ENCODE measurements around the gene RNGTT. TPM values are rescaled to one million over a fixed set of nuclear protein-coding genes. Genes with fewer than 3 reads are reported as not detected.

RNGTT gene
- total and polyA plus RNA-seq, 10 of the 15 experiments (the other 5 are each of a cell fraction or from before 2014, with no cell fraction given) = 7.7 to 30.4 (median 22.2) TPM

GRCh38 chr6:88650029-88650619, 313.3 kb downstream of the RNGTT start (continued):
- TF ChIP-seq, protein P1, sequence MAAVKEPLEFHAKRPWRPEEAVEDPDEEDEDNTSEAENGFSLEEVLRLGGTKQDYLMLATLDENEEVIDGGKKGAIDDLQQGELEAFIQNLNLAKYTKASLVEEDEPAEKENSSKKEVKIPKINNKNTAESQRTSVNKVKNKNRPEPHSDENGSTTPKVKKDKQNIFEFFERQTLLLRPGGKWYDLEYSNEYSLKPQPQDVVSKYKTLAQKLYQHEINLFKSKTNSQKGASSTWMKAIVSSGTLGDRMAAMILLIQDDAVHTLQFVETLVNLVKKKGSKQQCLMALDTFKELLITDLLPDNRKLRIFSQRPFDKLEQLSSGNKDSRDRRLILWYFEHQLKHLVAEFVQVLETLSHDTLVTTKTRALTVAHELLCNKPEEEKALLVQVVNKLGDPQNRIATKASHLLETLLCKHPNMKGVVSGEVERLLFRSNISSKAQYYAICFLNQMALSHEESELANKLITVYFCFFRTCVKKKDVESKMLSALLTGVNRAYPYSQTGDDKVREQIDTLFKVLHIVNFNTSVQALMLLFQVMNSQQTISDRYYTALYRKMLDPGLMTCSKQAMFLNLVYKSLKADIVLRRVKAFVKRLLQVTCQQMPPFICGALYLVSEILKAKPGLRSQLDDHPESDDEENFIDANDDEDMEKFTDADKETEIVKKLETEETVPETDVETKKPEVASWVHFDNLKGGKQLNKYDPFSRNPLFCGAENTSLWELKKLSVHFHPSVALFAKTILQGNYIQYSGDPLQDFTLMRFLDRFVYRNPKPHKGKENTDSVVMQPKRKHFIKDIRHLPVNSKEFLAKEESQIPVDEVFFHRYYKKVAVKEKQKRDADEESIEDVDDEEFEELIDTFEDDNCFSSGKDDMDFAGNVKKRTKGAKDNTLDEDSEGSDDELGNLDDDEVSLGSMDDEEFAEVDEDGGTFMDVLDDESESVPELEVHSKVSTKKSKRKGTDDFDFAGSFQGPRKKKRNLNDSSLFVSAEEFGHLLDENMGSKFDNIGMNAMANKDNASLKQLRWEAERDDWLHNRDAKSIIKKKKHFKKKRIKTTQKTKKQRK (IDR thresholded peaks at IDR 0.05; ENCODE audit: low read depth, low read length) = no peak
- TF ChIP-seq EZH2 (IDR thresholded peaks at IDR 0.05; ENCODE audit: borderline replicate concordance, control insufficient read depth, low read depth, low read length) (0 out of 2 replicates have a peak, but pooled peaks have one; percentile 28), SMAD1 (IDR thresholded peaks at IDR 0.05; ENCODE audit: low read depth, partially characterized antibody) (peak; percentile 93), ZBED1 (IDR thresholded peaks at IDR 0.05; ENCODE audit: borderline replicate concordance) (peak; percentile 92; the same call in 1 of the 2 replicates), SKIL (IDR thresholded peaks at IDR 0.05; ENCODE audit: low read depth, poor library complexity, severe bottlenecking) (peak; percentile 74), CREB1 (IDR thresholded peaks at IDR 0.05; ENCODE audit: low read depth) (0 out of 2 replicates have a peak, but pooled peaks have one; percentile 60), GATAD2B (conservative IDR thresholded peaks at IDR 0.05; ENCODE audit: low read depth) (peak; percentile 92)
- TF ChIP-seq, protein P2, sequence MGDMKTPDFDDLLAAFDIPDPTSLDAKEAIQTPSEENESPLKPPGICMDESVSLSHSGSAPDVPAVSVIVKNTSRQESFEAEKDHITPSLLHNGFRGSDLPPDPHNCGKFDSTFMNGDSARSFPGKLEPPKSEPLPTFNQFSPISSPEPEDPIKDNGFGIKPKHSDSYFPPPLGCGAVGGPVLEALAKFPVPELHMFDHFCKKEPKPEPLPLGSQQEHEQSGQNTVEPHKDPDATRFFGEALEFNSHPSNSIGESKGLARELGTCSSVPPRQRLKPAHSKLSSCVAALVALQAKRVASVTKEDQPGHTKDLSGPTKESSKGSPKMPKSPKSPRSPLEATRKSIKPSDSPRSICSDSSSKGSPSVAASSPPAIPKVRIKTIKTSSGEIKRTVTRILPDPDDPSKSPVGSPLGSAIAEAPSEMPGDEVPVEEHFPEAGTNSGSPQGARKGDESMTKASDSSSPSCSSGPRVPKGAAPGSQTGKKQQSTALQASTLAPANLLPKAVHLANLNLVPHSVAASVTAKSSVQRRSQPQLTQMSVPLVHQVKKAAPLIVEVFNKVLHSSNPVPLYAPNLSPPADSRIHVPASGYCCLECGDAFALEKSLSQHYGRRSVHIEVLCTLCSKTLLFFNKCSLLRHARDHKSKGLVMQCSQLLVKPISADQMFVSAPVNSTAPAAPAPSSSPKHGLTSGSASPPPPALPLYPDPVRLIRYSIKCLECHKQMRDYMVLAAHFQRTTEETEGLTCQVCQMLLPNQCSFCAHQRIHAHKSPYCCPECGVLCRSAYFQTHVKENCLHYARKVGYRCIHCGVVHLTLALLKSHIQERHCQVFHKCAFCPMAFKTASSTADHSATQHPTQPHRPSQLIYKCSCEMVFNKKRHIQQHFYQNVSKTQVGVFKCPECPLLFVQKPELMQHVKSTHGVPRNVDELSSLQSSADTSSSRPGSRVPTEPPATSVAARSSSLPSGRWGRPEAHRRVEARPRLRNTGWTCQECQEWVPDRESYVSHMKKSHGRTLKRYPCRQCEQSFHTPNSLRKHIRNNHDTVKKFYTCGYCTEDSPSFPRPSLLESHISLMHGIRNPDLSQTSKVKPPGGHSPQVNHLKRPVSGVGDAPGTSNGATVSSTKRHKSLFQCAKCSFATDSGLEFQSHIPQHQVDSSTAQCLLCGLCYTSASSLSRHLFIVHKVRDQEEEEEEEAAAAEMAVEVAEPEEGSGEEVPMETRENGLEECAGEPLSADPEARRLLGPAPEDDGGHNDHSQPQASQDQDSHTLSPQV (IDR thresholded peaks at IDR 0.05) = peak; percentile 90
